ENCODE data around the gene ALDH1A2. TPM values are rescaled to one million over a fixed set of nuclear protein-coding genes. Genes with fewer than 3 reads are reported as not detected.

Gene ALDH1A2
- total RNA-seq, 4 donors from 2014 or later: 7.5 to 16.5 (median 11.5) TPM

DNA sequence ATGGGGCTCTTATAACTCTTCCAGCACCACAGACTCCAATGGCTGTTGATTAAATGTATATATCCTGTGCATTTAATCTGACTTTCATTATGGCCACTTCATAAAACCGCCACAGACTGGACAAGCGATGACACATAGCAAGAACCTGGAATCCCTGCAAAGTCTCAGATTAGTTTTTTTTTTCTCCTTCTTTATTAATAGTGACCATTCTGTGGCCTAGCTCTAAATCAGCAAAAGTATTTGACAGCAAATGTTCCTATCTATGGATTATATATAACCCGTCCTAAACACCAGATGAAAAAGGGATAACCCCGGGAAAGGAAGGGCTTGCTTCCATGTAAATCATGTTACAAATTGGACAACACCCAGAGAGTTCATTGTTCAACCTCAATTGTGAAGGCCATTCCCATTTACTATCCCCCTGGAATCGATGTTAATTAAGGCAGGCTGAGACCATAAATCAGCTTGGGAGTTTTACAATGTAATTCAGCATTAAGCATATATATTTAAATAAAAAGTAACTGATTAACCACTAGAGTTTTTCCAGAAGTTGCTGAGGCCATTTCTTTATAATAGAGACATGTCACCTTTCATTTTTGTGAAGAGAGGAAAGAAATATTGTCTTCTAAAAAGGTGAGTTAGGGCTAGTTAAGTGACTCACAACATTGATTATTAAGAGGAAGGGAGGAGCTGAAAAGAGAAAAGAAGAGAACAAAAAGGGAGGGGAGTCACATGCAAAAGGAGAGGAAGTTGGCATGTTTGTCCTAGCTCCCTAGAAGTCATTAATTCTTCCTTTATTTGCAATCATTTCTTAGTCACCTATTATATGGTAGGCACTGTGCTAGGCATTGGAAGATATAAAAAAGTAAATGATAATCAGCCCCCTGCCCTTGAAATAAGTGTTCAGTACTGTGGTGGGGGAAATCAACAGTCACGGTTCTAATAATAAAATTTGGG lies 26.2 kb downstream of the ALDH1A2 start:
- TF ChIP-seq, protein P1, sequence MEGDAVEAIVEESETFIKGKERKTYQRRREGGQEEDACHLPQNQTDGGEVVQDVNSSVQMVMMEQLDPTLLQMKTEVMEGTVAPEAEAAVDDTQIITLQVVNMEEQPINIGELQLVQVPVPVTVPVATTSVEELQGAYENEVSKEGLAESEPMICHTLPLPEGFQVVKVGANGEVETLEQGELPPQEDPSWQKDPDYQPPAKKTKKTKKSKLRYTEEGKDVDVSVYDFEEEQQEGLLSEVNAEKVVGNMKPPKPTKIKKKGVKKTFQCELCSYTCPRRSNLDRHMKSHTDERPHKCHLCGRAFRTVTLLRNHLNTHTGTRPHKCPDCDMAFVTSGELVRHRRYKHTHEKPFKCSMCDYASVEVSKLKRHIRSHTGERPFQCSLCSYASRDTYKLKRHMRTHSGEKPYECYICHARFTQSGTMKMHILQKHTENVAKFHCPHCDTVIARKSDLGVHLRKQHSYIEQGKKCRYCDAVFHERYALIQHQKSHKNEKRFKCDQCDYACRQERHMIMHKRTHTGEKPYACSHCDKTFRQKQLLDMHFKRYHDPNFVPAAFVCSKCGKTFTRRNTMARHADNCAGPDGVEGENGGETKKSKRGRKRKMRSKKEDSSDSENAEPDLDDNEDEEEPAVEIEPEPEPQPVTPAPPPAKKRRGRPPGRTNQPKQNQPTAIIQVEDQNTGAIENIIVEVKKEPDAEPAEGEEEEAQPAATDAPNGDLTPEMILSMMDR (IDR thresholded peaks at IDR 0.05; ENCODE audit: low read depth): no peak

DNA sequence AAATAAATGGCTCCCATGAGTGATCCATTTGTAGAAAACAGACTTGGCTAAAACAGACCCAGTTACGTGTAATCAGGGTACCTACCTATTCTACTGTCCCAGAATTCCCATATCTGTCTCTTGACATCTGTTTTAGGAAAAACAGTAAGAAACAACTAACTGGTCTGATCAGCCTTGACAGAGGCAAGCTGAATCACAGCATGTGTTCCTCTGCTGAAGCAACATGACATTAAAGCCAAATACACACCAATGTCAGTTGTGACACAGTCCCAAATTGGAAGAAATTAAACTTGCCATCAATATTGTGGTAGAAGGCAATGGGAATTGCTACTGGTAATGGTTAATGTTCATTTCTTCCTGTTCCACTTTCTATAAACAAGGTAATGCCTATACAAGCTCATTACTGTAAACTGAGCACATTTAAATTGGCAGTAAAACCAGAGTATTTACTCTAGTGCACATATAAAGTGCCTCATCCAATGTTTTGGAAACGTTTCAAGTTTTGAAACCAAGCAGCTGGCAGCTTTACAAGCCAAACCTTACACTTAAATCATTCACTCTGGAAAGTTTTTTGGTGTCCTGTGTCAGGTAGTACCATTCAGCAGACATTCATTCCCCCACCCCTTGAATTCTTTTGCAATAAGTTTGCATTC lies 27.0 kb downstream of the ALDH1A2 start:
- TF ChIP-seq, protein P1 (IDR thresholded peaks at IDR 0.05; ENCODE audit: low read depth): no peak

DNA sequence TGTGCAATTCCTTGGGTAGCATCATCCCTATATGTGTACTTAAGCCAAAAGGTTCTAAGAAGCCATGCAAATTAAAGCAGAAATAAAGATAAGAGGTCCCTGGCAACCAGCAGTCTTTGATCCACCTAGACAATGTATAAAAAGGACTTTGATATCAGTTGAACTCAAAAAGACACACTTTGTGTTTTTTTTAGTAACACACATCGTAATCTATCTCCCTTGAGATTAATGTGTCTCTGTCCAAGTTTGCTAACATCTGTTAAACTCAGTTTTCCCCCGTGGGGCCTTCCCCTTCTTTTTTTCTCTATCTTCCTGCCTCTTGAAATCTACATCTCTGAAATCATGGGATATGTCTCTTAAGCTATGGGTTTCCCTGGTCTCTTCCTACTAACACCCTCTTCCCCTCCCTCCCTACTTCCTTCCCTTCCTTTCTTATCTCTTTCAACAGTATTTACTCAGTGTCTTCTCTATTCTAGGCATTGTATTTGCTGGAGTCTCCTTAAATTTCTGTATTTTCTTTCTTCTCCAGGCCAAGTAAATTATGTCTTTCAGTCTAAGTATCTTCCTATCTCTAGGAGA lies 27.7 kb downstream of the ALDH1A2 start:
- TF ChIP-seq, protein P1 (IDR thresholded peaks at IDR 0.05; ENCODE audit: low read depth): no peak

DNA sequence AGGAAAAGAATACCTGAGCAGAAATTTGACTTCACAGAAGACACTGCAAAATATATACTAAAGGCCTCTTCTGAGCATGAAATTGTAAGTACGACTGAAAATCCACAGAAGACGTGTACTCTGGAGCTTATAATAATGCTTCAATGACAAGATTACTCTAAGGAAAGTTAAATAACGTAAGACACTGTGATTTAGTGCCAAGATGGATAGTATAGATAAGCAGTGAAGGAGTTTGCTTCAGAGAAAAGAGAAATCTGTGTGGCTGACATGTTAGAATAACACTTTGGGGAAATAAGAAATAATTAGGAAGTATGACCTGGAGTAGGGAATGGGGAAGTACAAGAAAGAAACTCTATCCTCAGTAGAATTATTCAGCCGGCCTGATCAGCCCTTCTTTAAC lies 28.9 kb downstream of the ALDH1A2 start:
- TF ChIP-seq, protein P1 (IDR thresholded peaks at IDR 0.05; ENCODE audit: low read depth): no peak

DNA sequence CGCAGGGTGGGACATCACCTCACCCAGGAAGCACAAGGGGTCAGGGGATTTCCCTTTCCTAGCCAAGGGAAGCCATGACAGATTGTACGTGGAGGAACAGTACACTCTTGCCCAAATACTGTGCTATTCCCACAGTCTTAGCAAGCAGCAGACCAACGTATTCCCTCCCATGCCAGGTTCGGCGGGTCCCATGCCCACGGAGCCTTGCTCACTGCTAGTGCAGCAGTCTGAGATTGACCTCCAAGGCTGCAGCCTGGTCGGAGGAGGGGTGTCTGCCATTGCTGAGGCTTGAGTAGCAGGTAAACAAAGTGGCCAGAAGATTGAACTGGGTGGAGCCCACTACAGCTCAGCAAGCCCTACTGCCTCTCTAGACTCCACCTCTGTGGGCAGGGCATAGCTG lies 39.0 kb downstream of the ALDH1A2 start:
- TF ChIP-seq, protein P1 (IDR thresholded peaks at IDR 0.05; ENCODE audit: low read depth): no peak

DNA sequence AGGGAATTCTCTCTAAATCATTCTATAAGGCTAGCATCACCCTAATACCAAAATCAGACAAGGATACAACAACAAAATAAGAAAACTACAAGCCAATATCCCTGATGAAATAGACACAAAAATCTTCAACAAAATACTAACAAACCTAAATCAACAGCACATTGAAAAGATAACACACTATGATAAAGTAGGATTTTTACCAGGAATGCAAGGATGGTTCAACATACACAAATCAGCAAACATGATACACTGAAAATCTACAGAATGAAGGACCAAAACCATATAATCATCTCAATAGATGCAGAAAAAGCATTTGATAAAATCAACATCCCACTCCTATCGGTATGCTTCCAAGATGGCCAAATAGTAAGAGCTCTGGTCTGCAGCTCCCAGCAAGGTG lies 39.5 kb downstream of the ALDH1A2 start:
- TF ChIP-seq, protein P1 (IDR thresholded peaks at IDR 0.05; ENCODE audit: low read depth): no peak

Data from subcutaneous adipose tissue (tissue), 4 donors.